H1 (cell line): ENCODE results near the gene ACP2.

Experiments used
- ATF2 ChIP-seq: IDR thresholded peaks from 2 replicates; pipeline ENCODE4 v1.6.1; 2012; ENCODE audit warnings: low read length, inconsistent platforms
- BCL11A ChIP-seq, 2 experiments: IDR thresholded peaks; one replicate each; pipeline ENCODE4 v1.6.1; 2011; ENCODE audit warnings: low read depth in 2 of 2, low read length in 2 of 2, mild to moderate bottlenecking in 2 of 2
- CBX8 ChIP-seq: fragments of 300-800, 300-1000 bp; sonication (generic); IDR thresholded peaks from 2 replicates; pipeline ENCODE4 v1.7.1; 2016; ENCODE audit warnings: low read depth, low read length, borderline replicate concordance
- CTCF ChIP-seq, 3 experiments: IDR thresholded peaks; 1 replicate in 2 of 3; 2 replicates in 1 of 3; pipeline versions ENCODE4 v1.5.1 to v1.6.1; 2011; ENCODE audit warnings: low read length in 3 of 3, mild to moderate bottlenecking in 3 of 3, inconsistent platforms in 2 of 3, low read depth in 1 of 3, moderate library complexity in 1 of 3; ENCODE audit not compliant: insufficient read depth in 1 of 3; ENCODE audit errors: control extremely low read depth in 1 of 3
- EGR1 ChIP-seq: IDR thresholded peaks from 2 replicates; pipeline ENCODE4 v1.6.1; 2011; ENCODE audit warnings: low read depth, low read length, borderline replicate concordance
- EP300 ChIP-seq, 2 experiments: IDR thresholded peaks; 1 replicate in 1 of 2; 2 replicates in 1 of 2; pipeline ENCODE4 v1.6.1; 2011 to 2012; ENCODE audit warnings: low read depth in 2 of 2, low read length in 2 of 2, mild to moderate bottlenecking in 2 of 2, borderline replicate concordance in 1 of 2, inconsistent platforms in 1 of 2, moderate library complexity in 1 of 2
- GABPA ChIP-seq: IDR thresholded peaks from 2 replicates; pipeline ENCODE4 v1.6.1; 2011; ENCODE audit warnings: mild to moderate bottlenecking, low read length, moderate library complexity, borderline replicate concordance; ENCODE audit not compliant: insufficient read depth
- POLR2A ChIP-seq, 2 experiments: IDR thresholded peaks; 1 replicate in 1 of 2; 2 replicates in 1 of 2; pipeline ENCODE4 v1.6.1; 2011; ENCODE audit warnings: low read depth in 2 of 2, low read length in 2 of 2, mild to moderate bottlenecking in 2 of 2; ENCODE audit errors: control extremely low read depth in 1 of 2
- POLR2AphosphoS5 ChIP-seq: IDR thresholded peaks from 2 replicates; pipeline ENCODE4 v1.6.1; 2011; ENCODE audit warnings: low read depth, low read length
- RAD21 ChIP-seq, 2 experiments: IDR thresholded peaks in 1 of 2; conservative IDR thresholded peaks in 1 of 2; 2 replicates each; pipeline ENCODE4 v1.6.1; 2011; ENCODE audit warnings: low read depth in 2 of 2, low read length in 2 of 2, improper control_type of control experiment in 1 of 2, inconsistent platforms in 1 of 2, mild to moderate bottlenecking in 1 of 2, moderate library complexity in 1 of 2
- SP1 ChIP-seq: IDR thresholded peaks from 2 replicates; pipeline ENCODE4 v1.6.1; 2011; ENCODE audit warnings: low read depth, low read length
- SUZ12 ChIP-seq: fragments of 200-600 bp; sonication (generic); IDR thresholded peaks from 2 replicates; pipeline ENCODE4 v1.6.1; 2012; ENCODE audit warnings: mild to moderate bottlenecking, inconsistent platforms, low read length, moderate library complexity, mixed read lengths
- TAF1 ChIP-seq: IDR thresholded peaks from 2 replicates; pipeline ENCODE4 v1.6.1; 2011; ENCODE audit warnings: mild to moderate bottlenecking, low read depth, low read length
- TEAD4 ChIP-seq: IDR thresholded peaks from 2 replicates; pipeline ENCODE4 v1.6.1; 2012; ENCODE audit warnings: low read depth, low read length, inconsistent platforms, mixed read lengths

- TF ChIP-seq SP1 (no peak), CTCF (IDR thresholded peaks at IDR 0.05; ENCODE audit: control extremely low read depth in 1 of 3, insufficient read depth in 1 of 3, low read depth in 1 of 3, low read length in 3 of 3) (no peak), EP300 (IDR thresholded peaks at IDR 0.05; ENCODE audit: borderline replicate concordance in 1 of 2, low read depth in 2 of 2, low read length in 2 of 2) (no peak), ATF2 (no peak), RAD21 (IDR thresholded peaks at IDR 0.05 in 1 of 2, conservative IDR thresholded peaks at IDR 0.05 in 1 of 2; ENCODE audit: low read depth in 2 of 2, low read length in 2 of 2) (no peak), TAF1 (no peak), GABPA (no peak), POLR2AphosphoS5 (no peak), EGR1 (no peak), SUZ12 (no peak), TEAD4 (no peak), CBX8 (no peak), POLR2A (IDR thresholded peaks at IDR 0.05; ENCODE audit: control extremely low read depth in 1 of 2, low read depth in 2 of 2, low read length in 2 of 2) (no peak), BCL11A (IDR thresholded peaks at IDR 0.05; ENCODE audit: low read depth in 2 of 2, low read length in 2 of 2) (no peak)
Observed at GRCh38 chr11:47245611-47246357, 2.8 kb downstream of the ACP2 start.
